Measurements from ENCODE around the gene PDZD4.

The PDZD4 gene

DNA sequence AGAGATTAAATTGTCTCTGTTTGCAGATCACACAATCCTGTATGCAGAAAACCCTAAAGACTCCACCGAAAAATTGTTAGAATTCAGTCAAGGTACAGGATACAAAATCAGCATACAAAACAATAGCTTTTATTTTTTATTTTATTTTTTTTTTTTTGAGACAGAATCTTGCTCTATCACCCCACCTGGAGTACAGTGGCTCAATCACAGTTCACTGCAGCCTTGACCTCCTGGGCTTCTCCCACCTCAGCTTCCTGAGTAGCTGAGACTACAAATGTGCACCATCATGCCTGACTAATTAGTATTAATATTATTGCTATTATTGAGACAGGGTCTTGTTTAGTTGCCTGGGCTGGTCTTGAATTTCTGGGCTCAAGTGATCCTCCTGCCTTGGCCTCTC is 75.2 kb downstream of the PDZD4 start:
- no peak for DNase-seq (ENCODE audit: low read depth)

Measured in stimulated activated CD8-positive, alpha-beta memory T cell treated with anti-CD3 and anti-CD28 coated beads, Interleukin-7, amount 100 ng/mL, for 24 hours (primary cell).